ENCODE data around the gene CPM. TPM values are rescaled to one million over a fixed set of nuclear protein-coding genes. Genes with fewer than 3 reads are reported as not detected.

CPM gene
- polyA plus RNA-seq, 1 donor (not counting 4 experiments of a cell fraction or from before 2014, with no cell fraction given), result 2.5 TPM

GRCh38 chr12:68884251-68884650, 48.7 kb downstream of the CPM start:
- Histone ChIP-seq H3K4me2 (ENCODE audit: control insufficient read depth, extremely low read depth, insufficient read depth, low read depth, low read length) (no peak overlapping the region), H2AFZ (ENCODE audit: control insufficient read depth, low read length) (no peak overlapping the region), H3K79me2 (ENCODE audit: control insufficient read depth, insufficient read depth, low read length) (no peaks in the 10 kb centered on the region), H3K27ac (ENCODE audit: control insufficient read depth, insufficient read depth, low read length) (no peak overlapping the region), H3K4me1 (ENCODE audit: control insufficient read depth, extremely low read depth, insufficient read depth, low read length) (no peaks in the 10 kb centered on the region), H3K4me3 (ENCODE audit: control insufficient read depth in 2 of 3, extremely low read depth in 1 of 3, insufficient read depth in 2 of 3, low read depth in 1 of 3, low read length in 3 of 3) (no peak overlapping the region), H3K9ac (ENCODE audit: control insufficient read depth, extremely low read depth, insufficient read depth, low read length) (no peak overlapping the region), H3K9me1 (ENCODE audit: control insufficient read depth, extremely low read depth, insufficient read depth, low read length) (no peaks in the 10 kb centered on the region), H4K20me1 (ENCODE audit: control insufficient read depth, extremely low read depth, insufficient read depth, low read length) (no peaks in the 10 kb centered on the region), H3K36me3 (ENCODE audit: control insufficient read depth in 2 of 2, extremely low read depth in 1 of 2, insufficient read depth in 2 of 2, low read length in 2 of 2) (no peaks in the 10 kb centered on the region), H3K27me3 (ENCODE audit: control insufficient read depth, extremely low read depth, insufficient read depth, low read length) (no peaks in the 10 kb centered on the region), H3K9me3 (ENCODE audit: control insufficient read depth, low read depth, low read length) (no peaks in the 10 kb centered on the region)
- TF ChIP-seq CTCF (optimal IDR thresholded peaks at IDR 0.05 in 1 of 3, IDR thresholded peaks at IDR 0.05 in 1 of 3, conservative IDR thresholded peaks at IDR 0.05 in 1 of 3; ENCODE audit: extremely low read depth in 1 of 3, insufficient read depth in 2 of 3, low read length in 3 of 3) (no peak), EZH2 (IDR thresholded peaks at IDR 0.05; ENCODE audit: low read length) (no peak)
- DNase-seq (ENCODE audit: low read depth, low spot score) (no peak), FAIRE-seq (no peak)
- dilution Hi-C loops (cut with MboI; ENCODE audit: extremely low pct_ligation_motif_present, low sequenced_read_pairs), result no loop called here

- Histone ChIP-seq H3K9me1 (ENCODE audit: control insufficient read depth, extremely low read depth, insufficient read depth, low read length) (no peaks in the 10 kb centered on the region), H3K4me2 (ENCODE audit: control insufficient read depth, extremely low read depth, insufficient read depth, low read depth, low read length) (no peak overlapping the region), H2AFZ (ENCODE audit: control insufficient read depth, low read length) (no peak overlapping the region), H3K4me1 (ENCODE audit: control insufficient read depth, extremely low read depth, insufficient read depth, low read length) (no peaks in the 10 kb centered on the region), H3K36me3 (ENCODE audit: control insufficient read depth in 2 of 2, extremely low read depth in 1 of 2, insufficient read depth in 2 of 2, low read length in 2 of 2) (no peaks in the 10 kb centered on the region), H3K27ac (ENCODE audit: control insufficient read depth, insufficient read depth, low read length) (no peak overlapping the region), H3K79me2 (ENCODE audit: control insufficient read depth, insufficient read depth, low read length) (no peaks in the 10 kb centered on the region), H3K9ac (ENCODE audit: control insufficient read depth, extremely low read depth, insufficient read depth, low read length) (no peak overlapping the region), H3K4me3 (ENCODE audit: control insufficient read depth in 2 of 3, extremely low read depth in 1 of 3, insufficient read depth in 2 of 3, low read depth in 1 of 3, low read length in 3 of 3) (no peak overlapping the region), H4K20me1 (ENCODE audit: control insufficient read depth, extremely low read depth, insufficient read depth, low read length) (no peaks in the 10 kb centered on the region), H3K9me3 (ENCODE audit: control insufficient read depth, low read depth, low read length) (no peaks in the 10 kb centered on the region), H3K27me3 (ENCODE audit: control insufficient read depth, extremely low read depth, insufficient read depth, low read length) (no peaks in the 10 kb centered on the region)
- no peak for TF ChIP-seq CTCF (optimal IDR thresholded peaks at IDR 0.05 in 1 of 3, IDR thresholded peaks at IDR 0.05 in 1 of 3, conservative IDR thresholded peaks at IDR 0.05 in 1 of 3; ENCODE audit: extremely low read depth in 1 of 3, insufficient read depth in 2 of 3, low read length in 3 of 3)
- TF ChIP-seq EZH2 (IDR thresholded peaks at IDR 0.05; ENCODE audit: low read length), result no peak
- DNase-seq (ENCODE audit: low read depth, low spot score) (no peak), FAIRE-seq (no peak)
- dilution Hi-C loops (cut with MboI; ENCODE audit: extremely low pct_ligation_motif_present, low sequenced_read_pairs), result no loop called here
Observed at GRCh38 chr12:68883151-68883550, 49.8 kb downstream of the CPM start.

Data from keratinocyte (primary cell).